HEK293 (cell line): ENCODE measurements around the gene MYO1G.
A peak's percentile ranks its signal among the peaks of the same experiment; 100 is the strongest.

Experiments
- CTCF ChIA-PET: fragments of 350-600 bp; formaldehyde crosslinking; extraction: SDS; loops from one replicate; lab custom pipeline; 2021; ENCODE audit warnings: antibody characterized with exemption; lab: Yijun Ruan, JAX
- POLR2A ChIA-PET: fragments of 300-600 bp; formaldehyde crosslinking; extraction: SDS; loops from one replicate; lab custom pipeline; 2020; ENCODE audit warnings: antibody characterized with exemption, inconsistent platforms; lab: Yijun Ruan, JAX
- H3K27ac ChIP-seq: fragments of 200-500 bp; sonication (Bioruptor generic); 2 replicates; pipeline ENCODE4 v1.5.1; 2014; ENCODE audit warnings: low read depth, low read length, control low read depth, inconsistent platforms; ENCODE audit errors: extremely low read depth
- H3K36me3 ChIP-seq, 2 experiments: fragments of 200-500 bp in 1 of 2; sonication (Bioruptor generic) in 1 of 2; 1 replicate in 1 of 2; 2 replicates in 1 of 2; pipeline ENCODE4 v1.5.1; 2014 to 2017; ENCODE audit warnings: inconsistent platforms in 2 of 2, low read length in 2 of 2; ENCODE audit not compliant: control insufficient read depth in 2 of 2, insufficient read depth in 1 of 2
- H3K4me1 ChIP-seq: fragments of 200-500 bp; sonication (Bioruptor generic); 2 replicates; pipeline ENCODE4 v1.5.1; 2014; ENCODE audit warnings: mild to moderate bottlenecking, low read length, inconsistent platforms; ENCODE audit not compliant: control insufficient read depth, insufficient read depth
- H3K4me3 ChIP-seq: 2 replicates; pipeline ENCODE4 v1.5.1; 2011; ENCODE audit warnings: low read depth, mild to moderate bottlenecking, control low read depth, low read length, moderate library complexity
- H3K9me3 ChIP-seq: fragments of 200-500 bp; sonication (Bioruptor generic); 2 replicates; pipeline ENCODE4 v1.5.1; 2014; ENCODE audit warnings: low read depth, low read length, inconsistent platforms; ENCODE audit not compliant: control insufficient read depth, insufficient read depth
- GFI1B ChIP-seq: fragments of 450-650 bp; formaldehyde crosslinking; IDR thresholded peaks from 2 replicates; pipeline ENCODE4 v1.5.1; 2016; ENCODE audit warnings: missing biosample characterization, missing genetic modification characterization
- GLIS1 ChIP-seq: fragments of 450-650 bp; formaldehyde crosslinking; IDR thresholded peaks from 2 replicates; pipeline ENCODE4 v1.5.1; 2016; ENCODE audit warnings: missing biosample characterization, missing genetic modification characterization
- IKZF3 ChIP-seq: fragments of 450-650 bp; IDR thresholded peaks from 2 replicates; pipeline ENCODE4 v1.5.0; 2018; ENCODE audit warnings: missing biosample characterization, mild to moderate bottlenecking, missing genetic modification characterization, moderate library complexity
- KLF1 ChIP-seq: fragments of 450-650 bp; formaldehyde crosslinking; IDR thresholded peaks from 2 replicates; pipeline ENCODE4 v1.5.1; 2016; ENCODE audit warnings: missing biosample characterization, missing genetic modification characterization
- KLF7 ChIP-seq: fragments of 450-650 bp; formaldehyde crosslinking; IDR thresholded peaks from 2 replicates; pipeline ENCODE4 v1.5.1; 2016; ENCODE audit warnings: missing biosample characterization, missing genetic modification characterization, borderline replicate concordance
- SP3 ChIP-seq: fragments of 450-650 bp; formaldehyde crosslinking; IDR thresholded peaks from 2 replicates; pipeline ENCODE4 v1.5.1; 2016; ENCODE audit warnings: missing biosample characterization, missing genetic modification characterization
- SP7 ChIP-seq: fragments of 450-650 bp; formaldehyde crosslinking; IDR thresholded peaks from 2 replicates; pipeline ENCODE4 v1.5.1; 2016; ENCODE audit warnings: missing biosample characterization, missing genetic modification characterization
- ZNF132 ChIP-seq: fragments of 450-650 bp; formaldehyde crosslinking; IDR thresholded peaks from 2 replicates; pipeline ENCODE4 v1.5.1; 2017; ENCODE audit warnings: missing biosample characterization, missing genetic modification characterization, borderline replicate concordance
- ZNF211 ChIP-seq: fragments of 450-650 bp; formaldehyde crosslinking; IDR thresholded peaks from 2 replicates; pipeline ENCODE4 v1.5.1; 2016; ENCODE audit warnings: low read depth, missing biosample characterization, missing genetic modification characterization
- ZNF24 ChIP-seq: fragments of 450-650 bp; formaldehyde crosslinking; IDR thresholded peaks from 2 replicates; pipeline ENCODE4 v1.5.1; 2016; ENCODE audit warnings: missing biosample characterization, missing genetic modification characterization
- ZNF37A ChIP-seq: fragments of 450-650 bp; IDR thresholded peaks from 2 replicates; pipeline ENCODE4 v1.5.1; 2018; ENCODE audit warnings: missing biosample characterization, missing genetic modification characterization
- ZNF624 ChIP-seq: fragments of 450-650 bp; formaldehyde crosslinking; IDR thresholded peaks from 2 replicates; pipeline ENCODE4 v1.5.1; 2017; ENCODE audit warnings: missing biosample characterization, missing genetic modification characterization
- ZNF660 ChIP-seq: fragments of 450-650 bp; IDR thresholded peaks from 2 replicates; pipeline ENCODE4 v1.5.1; 2018; ENCODE audit warnings: missing biosample characterization, mild to moderate bottlenecking, missing genetic modification characterization
- TF ChIP-seq, protein P1 (sequence below): fragments of 450-650 bp; formaldehyde crosslinking; IDR thresholded peaks from 2 replicates; pipeline ENCODE4 v1.5.1; 2016; ENCODE audit warnings: missing biosample characterization, missing genetic modification characterization
- TF ChIP-seq, protein P2 (sequence below): fragments of 450-650 bp; formaldehyde crosslinking; conservative IDR thresholded peaks from 2 replicates; pipeline ENCODE4 v1.5.1; 2016; ENCODE audit warnings: low read depth, missing biosample characterization, missing genetic modification characterization
- TF ChIP-seq, protein P3 (sequence below): fragments of 450-650 bp; IDR thresholded peaks from 2 replicates; pipeline ENCODE4 v1.5.1; 2018; ENCODE audit warnings: missing biosample characterization, missing genetic modification characterization
- TF ChIP-seq, protein P4 (sequence below): fragments of 450-650 bp; formaldehyde crosslinking; IDR thresholded peaks from 2 replicates; pipeline ENCODE4 v1.5.1; 2016; ENCODE audit warnings: missing biosample characterization, missing genetic modification characterization
- TF ChIP-seq, protein P5 (sequence below): fragments of 450-650 bp; formaldehyde crosslinking; IDR thresholded peaks from 2 replicates; pipeline ENCODE4; 2016; ENCODE audit warnings: missing biosample characterization, missing genetic modification characterization
- TF ChIP-seq, protein P6 (sequence below): fragments of 450-650 bp; IDR thresholded peaks from 2 replicates; pipeline ENCODE4 v1.5.1; 2018; ENCODE audit warnings: missing biosample characterization, mild to moderate bottlenecking, missing genetic modification characterization

Gene MYO1G

DNA sequence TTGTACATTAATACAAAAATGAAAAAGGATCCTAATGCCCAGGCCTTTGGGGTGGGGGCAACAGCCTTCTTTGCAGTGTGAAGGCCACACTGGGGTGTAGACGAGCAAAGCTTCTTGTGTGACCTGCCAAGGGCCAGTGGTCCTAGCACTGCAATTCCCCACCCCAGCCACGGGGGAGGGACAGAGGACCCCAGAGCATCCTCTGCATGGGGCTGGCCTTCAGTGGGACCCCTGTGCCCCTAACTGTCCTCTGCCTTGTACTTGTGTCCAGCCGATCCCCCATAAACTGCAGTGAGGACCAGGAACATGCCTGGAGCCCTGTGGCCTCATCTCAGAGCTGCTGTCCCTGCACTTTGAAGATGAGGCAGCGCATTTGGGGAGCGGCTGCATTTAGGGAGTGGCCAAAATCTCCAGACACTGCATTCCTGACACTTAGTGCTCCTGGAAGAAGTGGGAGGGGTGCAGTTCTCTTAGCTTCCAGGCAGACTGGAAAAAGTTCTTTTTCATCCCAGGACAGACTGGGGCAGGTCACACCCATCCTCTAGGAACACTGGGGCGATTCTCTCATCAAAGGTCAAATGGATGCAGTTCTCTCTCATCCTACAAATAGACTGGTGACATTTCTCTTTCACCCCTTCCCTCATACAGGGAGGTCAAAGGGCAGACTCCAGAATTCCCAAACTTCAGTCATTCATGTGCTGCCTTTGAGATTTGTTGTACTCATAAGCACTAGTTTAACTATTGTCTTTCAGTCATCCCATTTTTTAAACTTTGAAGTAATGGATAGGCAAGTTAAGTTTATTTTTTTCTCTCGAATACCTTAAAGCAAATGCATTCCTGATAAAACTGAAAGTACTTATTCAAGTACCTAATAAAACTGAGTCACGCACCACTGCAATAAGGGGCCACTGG, 922 bp upstream of the MYO1G start:
- ChIA-PET CTCF (interaction anchor here (0.6 to 1.2 kb wide), 2 partner anchors 28 to 57 kb away, joined by 3 to 4 read pairs; no protein-coding TSS in a partner anchor), POLR2A (interaction anchor here (1.0 to 1.3 kb wide), 2 partner anchors 132 to 156 kb away, joined by 3 read pairs; partner anchors contain the start of gene TBRG4)
- Histone ChIP-seq H3K36me3 (peaks cover 6 to 38% of the 10 kb centered on the region in 2 experiments; a peak in 2 of 3 replicates), H3K9me3 (no peaks in the 10 kb centered on the region), H3K4me1 (no peaks in the 10 kb centered on the region), H3K4me3 (no peak overlapping the region), H3K27ac (no peak overlapping the region)
- TF ChIP-seq ZNF24 (tag by site-specific recombination) (no peak), IKZF3 (tag by site-specific recombination) (peak; percentile 35; the same call in 1 of the 2 replicates)

DNA sequence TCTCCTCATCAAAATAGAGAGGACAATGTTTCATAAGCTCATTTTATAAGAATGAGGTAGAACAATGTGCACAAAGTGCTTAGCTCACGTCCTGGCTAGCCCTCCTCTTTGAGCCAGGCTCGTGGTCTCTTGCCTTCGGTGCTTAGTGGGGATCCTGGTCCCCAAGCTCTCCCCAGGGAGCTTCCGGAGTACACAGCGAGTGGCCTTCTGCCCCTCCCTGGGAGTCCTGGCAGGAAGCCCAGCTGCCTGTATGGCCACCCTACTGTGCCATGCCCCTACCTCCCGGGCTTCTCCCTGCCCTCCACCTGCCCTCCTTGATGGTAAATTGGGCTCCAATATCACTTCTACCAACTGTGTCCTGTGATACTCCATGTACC, 868 bp downstream of the MYO1G start:
- ChIA-PET CTCF (no interaction called here), POLR2A (interaction anchor here (0.6 kb wide), 1 partner anchor 36 kb away, joined by 5 read pairs; no protein-coding TSS in a partner anchor)
- no peak overlapping the region for H3K27ac ChIP-seq
- H3K36me3 ChIP-seq = peaks cover 0 to 20% of the 10 kb centered on the region in 2 experiments; a peak in 2 of 3 replicates
- H3K4me1 ChIP-seq = no peaks in the 10 kb centered on the region
- H3K9me3 ChIP-seq = no peaks in the 10 kb centered on the region
- no peak overlapping the region for H3K4me3 ChIP-seq
- TF ChIP-seq ZNF624 (tag by site-specific recombination) (no peak), KLF1 (peak; percentile 5; the same call in 1 of the 2 replicates), GLIS1 (peak; percentile 97), ZNF660 (tag by site-specific recombination) (no peak), ZNF37A (no peak), SP3 (no peak), KLF7 (tag by site-specific recombination) (no peak), ZNF211 (tag by site-specific recombination) (no peak), GFI1B (tag by site-specific recombination) (no peak), ZNF132 (tag by site-specific recombination) (no peak), SP7 (no peak)
- TF ChIP-seq, protein P1, sequence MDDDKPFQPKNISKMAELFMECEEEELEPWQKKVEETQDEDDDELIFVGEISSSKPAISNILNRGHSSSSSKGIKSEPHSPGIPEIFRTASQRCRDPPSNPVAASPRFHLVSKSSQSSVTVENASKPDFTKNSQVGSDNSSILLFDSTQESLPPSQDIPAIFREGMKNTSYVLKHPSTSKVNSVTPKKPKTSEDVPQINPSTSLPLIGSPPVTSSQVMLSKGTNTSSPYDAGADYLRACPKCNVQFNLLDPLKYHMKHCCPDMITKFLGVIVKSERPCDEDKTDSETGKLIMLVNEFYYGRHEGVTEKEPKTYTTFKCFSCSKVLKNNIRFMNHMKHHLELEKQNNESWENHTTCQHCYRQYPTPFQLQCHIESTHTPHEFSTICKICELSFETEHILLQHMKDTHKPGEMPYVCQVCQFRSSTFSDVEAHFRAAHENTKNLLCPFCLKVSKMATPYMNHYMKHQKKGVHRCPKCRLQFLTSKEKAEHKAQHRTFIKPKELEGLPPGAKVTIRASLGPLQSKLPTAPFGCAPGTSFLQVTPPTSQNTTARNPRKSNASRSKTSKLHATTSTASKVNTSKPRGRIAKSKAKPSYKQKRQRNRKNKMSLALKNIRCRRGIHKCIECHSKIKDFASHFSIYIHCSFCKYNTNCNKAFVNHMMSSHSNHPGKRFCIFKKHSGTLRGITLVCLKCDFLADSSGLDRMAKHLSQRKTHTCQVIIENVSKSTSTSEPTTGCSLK = no peak
- TF ChIP-seq, protein P2, sequence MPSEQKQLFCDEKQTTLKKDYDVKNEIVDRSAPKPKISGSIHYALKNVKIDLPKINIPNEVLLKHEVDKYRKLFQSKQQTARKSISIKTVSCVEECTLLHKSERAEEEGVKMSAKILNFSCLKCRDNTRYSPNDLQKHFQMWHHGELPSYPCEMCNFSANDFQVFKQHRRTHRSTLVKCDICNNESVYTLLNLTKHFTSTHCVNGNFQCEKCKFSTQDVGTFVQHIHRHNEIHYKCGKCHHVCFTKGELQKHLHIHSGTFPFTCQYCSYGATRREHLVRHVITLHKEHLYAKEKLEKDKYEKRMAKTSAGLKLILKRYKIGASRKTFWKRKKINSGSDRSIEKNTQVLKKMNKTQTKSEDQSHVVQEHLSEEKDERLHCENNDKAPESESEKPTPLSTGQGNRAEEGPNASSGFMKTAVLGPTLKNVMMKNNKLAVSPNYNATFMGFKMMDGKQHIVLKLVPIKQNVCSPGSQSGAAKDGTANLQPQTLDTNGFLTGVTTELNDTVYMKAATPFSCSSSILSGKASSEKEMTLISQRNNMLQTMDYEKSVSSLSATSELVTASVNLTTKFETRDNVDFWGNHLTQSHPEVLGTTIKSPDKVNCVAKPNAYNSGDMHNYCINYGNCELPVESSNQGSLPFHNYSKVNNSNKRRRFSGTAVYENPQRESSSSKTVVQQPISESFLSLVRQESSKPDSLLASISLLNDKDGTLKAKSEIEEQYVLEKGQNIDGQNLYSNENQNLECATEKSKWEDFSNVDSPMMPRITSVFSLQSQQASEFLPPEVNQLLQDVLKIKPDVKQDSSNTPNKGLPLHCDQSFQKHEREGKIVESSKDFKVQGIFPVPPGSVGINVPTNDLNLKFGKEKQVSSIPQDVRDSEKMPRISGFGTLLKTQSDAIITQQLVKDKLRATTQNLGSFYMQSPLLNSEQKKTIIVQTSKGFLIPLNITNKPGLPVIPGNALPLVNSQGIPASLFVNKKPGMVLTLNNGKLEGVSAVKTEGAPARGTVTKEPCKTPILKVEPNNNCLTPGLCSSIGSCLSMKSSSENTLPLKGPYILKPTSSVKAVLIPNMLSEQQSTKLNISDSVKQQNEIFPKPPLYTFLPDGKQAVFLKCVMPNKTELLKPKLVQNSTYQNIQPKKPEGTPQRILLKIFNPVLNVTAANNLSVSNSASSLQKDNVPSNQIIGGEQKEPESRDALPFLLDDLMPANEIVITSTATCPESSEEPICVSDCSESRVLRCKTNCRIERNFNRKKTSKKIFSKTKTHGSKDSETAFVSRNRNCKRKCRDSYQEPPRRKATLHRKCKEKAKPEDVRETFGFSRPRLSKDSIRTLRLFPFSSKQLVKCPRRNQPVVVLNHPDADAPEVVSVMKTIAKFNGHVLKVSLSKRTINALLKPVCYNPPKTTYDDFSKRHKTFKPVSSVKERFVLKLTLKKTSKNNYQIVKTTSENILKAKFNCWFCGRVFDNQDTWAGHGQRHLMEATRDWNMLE = no peak
- TF ChIP-seq, protein P3, sequence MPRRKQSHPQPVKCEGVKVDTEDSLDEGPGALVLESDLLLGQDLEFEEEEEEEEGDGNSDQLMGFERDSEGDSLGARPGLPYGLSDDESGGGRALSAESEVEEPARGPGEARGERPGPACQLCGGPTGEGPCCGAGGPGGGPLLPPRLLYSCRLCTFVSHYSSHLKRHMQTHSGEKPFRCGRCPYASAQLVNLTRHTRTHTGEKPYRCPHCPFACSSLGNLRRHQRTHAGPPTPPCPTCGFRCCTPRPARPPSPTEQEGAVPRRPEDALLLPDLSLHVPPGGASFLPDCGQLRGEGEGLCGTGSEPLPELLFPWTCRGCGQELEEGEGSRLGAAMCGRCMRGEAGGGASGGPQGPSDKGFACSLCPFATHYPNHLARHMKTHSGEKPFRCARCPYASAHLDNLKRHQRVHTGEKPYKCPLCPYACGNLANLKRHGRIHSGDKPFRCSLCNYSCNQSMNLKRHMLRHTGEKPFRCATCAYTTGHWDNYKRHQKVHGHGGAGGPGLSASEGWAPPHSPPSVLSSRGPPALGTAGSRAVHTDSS (tag by site-specific recombination) = no peak
- TF ChIP-seq, protein P4, sequence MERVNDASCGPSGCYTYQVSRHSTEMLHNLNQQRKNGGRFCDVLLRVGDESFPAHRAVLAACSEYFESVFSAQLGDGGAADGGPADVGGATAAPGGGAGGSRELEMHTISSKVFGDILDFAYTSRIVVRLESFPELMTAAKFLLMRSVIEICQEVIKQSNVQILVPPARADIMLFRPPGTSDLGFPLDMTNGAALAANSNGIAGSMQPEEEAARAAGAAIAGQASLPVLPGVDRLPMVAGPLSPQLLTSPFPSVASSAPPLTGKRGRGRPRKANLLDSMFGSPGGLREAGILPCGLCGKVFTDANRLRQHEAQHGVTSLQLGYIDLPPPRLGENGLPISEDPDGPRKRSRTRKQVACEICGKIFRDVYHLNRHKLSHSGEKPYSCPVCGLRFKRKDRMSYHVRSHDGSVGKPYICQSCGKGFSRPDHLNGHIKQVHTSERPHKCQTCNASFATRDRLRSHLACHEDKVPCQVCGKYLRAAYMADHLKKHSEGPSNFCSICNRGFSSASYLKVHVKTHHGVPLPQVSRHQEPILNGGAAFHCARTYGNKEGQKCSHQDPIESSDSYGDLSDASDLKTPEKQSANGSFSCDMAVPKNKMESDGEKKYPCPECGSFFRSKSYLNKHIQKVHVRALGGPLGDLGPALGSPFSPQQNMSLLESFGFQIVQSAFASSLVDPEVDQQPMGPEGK (tag by site-specific recombination) = no peak
- TF ChIP-seq, protein P5, sequence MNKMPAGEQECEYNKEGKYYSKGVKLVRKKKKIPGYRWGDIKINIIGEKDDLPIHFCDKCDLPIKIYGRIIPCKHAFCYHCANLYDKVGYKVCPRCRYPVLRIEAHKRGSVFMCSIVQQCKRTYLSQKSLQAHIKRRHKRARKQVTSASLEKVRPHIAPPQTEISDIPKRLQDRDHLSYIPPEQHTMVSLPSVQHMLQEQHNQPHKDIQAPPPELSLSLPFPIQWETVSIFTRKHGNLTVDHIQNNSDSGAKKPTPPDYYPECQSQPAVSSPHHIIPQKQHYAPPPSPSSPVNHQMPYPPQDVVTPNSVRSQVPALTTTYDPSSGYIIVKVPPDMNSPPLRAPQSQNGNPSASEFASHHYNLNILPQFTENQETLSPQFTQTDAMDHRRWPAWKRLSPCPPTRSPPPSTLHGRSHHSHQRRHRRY (tag by site-specific recombination) = no peak
- TF ChIP-seq, protein P6, sequence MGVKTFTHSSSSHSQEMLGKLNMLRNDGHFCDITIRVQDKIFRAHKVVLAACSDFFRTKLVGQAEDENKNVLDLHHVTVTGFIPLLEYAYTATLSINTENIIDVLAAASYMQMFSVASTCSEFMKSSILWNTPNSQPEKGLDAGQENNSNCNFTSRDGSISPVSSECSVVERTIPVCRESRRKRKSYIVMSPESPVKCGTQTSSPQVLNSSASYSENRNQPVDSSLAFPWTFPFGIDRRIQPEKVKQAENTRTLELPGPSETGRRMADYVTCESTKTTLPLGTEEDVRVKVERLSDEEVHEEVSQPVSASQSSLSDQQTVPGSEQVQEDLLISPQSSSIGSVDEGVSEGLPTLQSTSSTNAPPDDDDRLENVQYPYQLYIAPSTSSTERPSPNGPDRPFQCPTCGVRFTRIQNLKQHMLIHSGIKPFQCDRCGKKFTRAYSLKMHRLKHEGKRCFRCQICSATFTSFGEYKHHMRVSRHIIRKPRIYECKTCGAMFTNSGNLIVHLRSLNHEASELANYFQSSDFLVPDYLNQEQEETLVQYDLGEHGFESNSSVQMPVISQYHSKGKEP (tag by site-specific recombination) = no peak
